HCT116 (cell line): ENCODE measurements around the gene RPL12. TPM values are rescaled to one million over a fixed set of nuclear protein-coding genes. Genes with fewer than 3 reads are reported as not detected.

Source experiments
- ATAC-seq: fragments of 200-7000 bp; cut with Tn5 transposase; 2 replicates; pipeline ENCODE4 v1.9.1; 2020; ENCODE audit warnings: mild to moderate bottlenecking, moderate library complexity
- BruUV-seq: library from RNA; stranded (reverse); fragments of 400-500 nt; replicated peaks from 2 replicates; lab custom pipeline; 2021; lab: Mats Ljungman, UMichigan
- CTCF ChIA-PET: fragments of 300-600 bp; sonication (Branson Sonifier 250); formaldehyde crosslinking; loops from one replicate; lab custom pipeline; 2021; ENCODE audit warnings: antibody characterized with exemption; lab: Charles Lee
- POLR2A ChIA-PET: fragments of 300-600, 350-600 bp; sonication (Branson Sonifier 250); formaldehyde crosslinking; loops from one replicate; lab custom pipeline; 2021; ENCODE audit warnings: antibody characterized with exemption; lab: Charles Lee
- RAD21 ChIA-PET, 2 experiments: fragments of 300-600 bp; sonication (Branson Sonifier 250); formaldehyde crosslinking; loops; one replicate each; lab custom pipeline; 2023; ENCODE audit warnings: low total read pairs in 2 of 2; ENCODE audit not compliant: uncharacterized antibody in 2 of 2, unreplicated experiment in 2 of 2, low non-redundant PET in 1 of 2; lab: Charles Lee
- DNase-seq: peaks from one replicate; pipeline ENCODE4 v3.0.0-alpha.2; 2010; ENCODE audit warnings: low read depth, low spot score
- H2AFZ ChIP-seq: fragments of 200-600 bp; shearing (Covaris generic), sonication (generic); 2 replicates; pipeline ENCODE4 v1.6.1; 2017; ENCODE audit warnings: low read depth, mixed run types, mixed read lengths, antibody characterized with exemption, low read length; ENCODE audit not compliant: poor library complexity, severe bottlenecking
- H3K27ac ChIP-seq: 2 replicates; pipeline ENCODE4 v1.5.1; 2012; ENCODE audit warnings: low read depth, low read length
- H3K27me3 ChIP-seq: fragments of 200-600 bp; sonication (generic); 2 replicates; pipeline ENCODE4 v1.6.1; 2016; ENCODE audit warnings: mixed run types, low read length, mixed read lengths; ENCODE audit not compliant: insufficient read depth
- H3K36me3 ChIP-seq, 2 experiments: fragments of 200-500 bp in 1 of 2; fragments of 200-600 bp in 1 of 2; sonication (Bioruptor generic) in 1 of 2; sonication (generic) in 1 of 2; 2 replicates each; pipeline versions ENCODE4 v1.5.1 to v1.6.1; 2014 to 2016; ENCODE audit warnings: low read length in 2 of 2, inconsistent platforms in 1 of 2, mixed read lengths in 1 of 2, mixed run types in 1 of 2; ENCODE audit not compliant: insufficient read depth in 2 of 2, control insufficient read depth in 1 of 2
- H3K4me1 ChIP-seq, 2 experiments: fragments of 200-600 bp in 1 of 2; sonication (generic) in 1 of 2; 2 replicates each; pipeline versions ENCODE4 v1.5.1 to v1.6.1; 2012 to 2017; ENCODE audit warnings: low read length in 2 of 2, inconsistent platforms in 1 of 2, mild to moderate bottlenecking in 1 of 2, mixed read lengths in 1 of 2, mixed run types in 1 of 2, moderate library complexity in 1 of 2; ENCODE audit not compliant: insufficient read depth in 2 of 2, control insufficient read depth in 1 of 2
- H3K4me2 ChIP-seq: fragments of 200-600 bp; sonication (generic); 2 replicates; pipeline ENCODE4 v1.6.1; 2017; ENCODE audit warnings: mixed run types, low read length, mixed read lengths
- H3K4me3 ChIP-seq, 2 experiments: fragments of 200-600 bp in 1 of 2; sonication (generic) in 1 of 2; replicated peaks in 1 of 2; 2 replicates each; pipeline ENCODE4 v1.5.1; 2011 to 2016; ENCODE audit warnings: low read length in 2 of 2, control low read depth in 1 of 2, low read depth in 1 of 2, mild to moderate bottlenecking in 1 of 2, mixed read lengths in 1 of 2, mixed run types in 1 of 2
- H3K79me2 ChIP-seq: fragments of 200-600 bp; sonication (generic); 2 replicates; pipeline ENCODE4 v1.6.1; 2017; ENCODE audit warnings: mild to moderate bottlenecking, mixed run types, low read length, moderate library complexity, mixed read lengths; ENCODE audit not compliant: insufficient read depth
- H3K9ac ChIP-seq: fragments of 200-600 bp; sonication (generic); 2 replicates; pipeline ENCODE4 v1.6.1; 2016; ENCODE audit warnings: low read length, mixed read lengths
- H3K9me2 ChIP-seq: fragments of 200-600 bp; sonication (generic), shearing (Covaris generic); 2 replicates; pipeline ENCODE4 v1.6.1; 2017; ENCODE audit warnings: mixed run types, mild to moderate bottlenecking, moderate library complexity; ENCODE audit not compliant: insufficient read depth
- H3K9me3 ChIP-seq, 2 experiments: fragments of 200-500 bp in 1 of 2; fragments of 200-600 bp in 1 of 2; sonication (Bioruptor generic) in 1 of 2; sonication (generic) in 1 of 2; 2 replicates each; pipeline ENCODE4 v1.6.1; 2014 to 2017; ENCODE audit warnings: low read length in 2 of 2, mixed read lengths in 2 of 2, inconsistent platforms in 1 of 2, low read depth in 1 of 2, mild to moderate bottlenecking in 1 of 2, mixed run types in 1 of 2, moderate library complexity in 1 of 2; ENCODE audit not compliant: control insufficient read depth in 1 of 2, insufficient read depth in 1 of 2
- H4K20me1 ChIP-seq: fragments of 200-600 bp; sonication (generic), shearing (Covaris generic); 2 replicates; pipeline ENCODE4 v1.6.1; 2017; ENCODE audit warnings: mixed run types, mild to moderate bottlenecking, moderate library complexity; ENCODE audit not compliant: insufficient read depth
- ATF3 ChIP-seq: IDR thresholded peaks from 2 replicates; pipeline ENCODE4 v1.6.1; 2012
- CBX3 ChIP-seq: IDR thresholded peaks from 2 replicates; pipeline ENCODE4 v1.6.1; 2012; ENCODE audit warnings: low read depth
- CEBPB ChIP-seq: IDR thresholded peaks from 2 replicates; pipeline ENCODE4 v1.6.1; 2012; ENCODE audit warnings: low read depth
- CTCF ChIP-seq, 3 experiments: fragments of 200-600 bp in 1 of 3; sonication (generic) in 1 of 3; IDR thresholded peaks in 2 of 3; conservative IDR thresholded peaks in 1 of 3; 2 replicates each; pipeline ENCODE4 v1.5.1; 2012 to 2017; ENCODE audit warnings: low read depth in 2 of 3, low read length in 2 of 3, antibody characterized with exemption in 1 of 3, borderline replicate concordance in 1 of 3, control low read depth in 1 of 3, mild to moderate bottlenecking in 1 of 3, mixed read lengths in 1 of 3, mixed run types in 1 of 3, moderate library complexity in 1 of 3; ENCODE audit not compliant: insufficient read depth in 1 of 3
- EGR1 ChIP-seq: IDR thresholded peaks from 2 replicates; pipeline ENCODE4 v1.6.1; 2012; ENCODE audit warnings: low read depth
- ELF1 ChIP-seq: IDR thresholded peaks from 2 replicates; pipeline ENCODE4 v1.6.1; 2012; ENCODE audit warnings: low read depth, borderline replicate concordance
- EZH2 ChIP-seq: fragments of 200-600 bp; sonication (generic); IDR thresholded peaks from 2 replicates; pipeline ENCODE4 v1.6.1; 2017; ENCODE audit warnings: antibody characterized with exemption, mixed run types
- EZH2phosphoT487 ChIP-seq: fragments of 200-600 bp; IDR thresholded peaks from 2 replicates; pipeline ENCODE4 v1.6.1; 2018; ENCODE audit warnings: antibody characterized with exemption, borderline replicate concordance
- JUND ChIP-seq: IDR thresholded peaks from 2 replicates; pipeline ENCODE4 v1.6.1; 2012
- MAX ChIP-seq: IDR thresholded peaks from 2 replicates; pipeline ENCODE4 v1.6.1; 2012
- POLR2AphosphoS5 ChIP-seq: IDR thresholded peaks from 2 replicates; pipeline ENCODE4 v1.6.1; 2011; ENCODE audit warnings: mild to moderate bottlenecking, low read depth, low read length, moderate library complexity
- RAD21 ChIP-seq: IDR thresholded peaks from 2 replicates; pipeline ENCODE4 v1.6.1; 2012; ENCODE audit warnings: low read depth, mild to moderate bottlenecking
- REST ChIP-seq: IDR thresholded peaks from 2 replicates; pipeline ENCODE4 v1.6.1; 2012; ENCODE audit warnings: low read depth
- SP1 ChIP-seq: IDR thresholded peaks from 2 replicates; pipeline ENCODE4 v1.6.1; 2012; ENCODE audit warnings: low read depth
- SRF ChIP-seq: IDR thresholded peaks from 2 replicates; pipeline ENCODE4 v1.6.1; 2012; ENCODE audit warnings: low read depth
- TCF7L2 ChIP-seq: IDR thresholded peaks from 2 replicates; pipeline ENCODE4 v1.7.0; 2011; ENCODE audit warnings: borderline replicate concordance, inconsistent platforms; ENCODE audit not compliant: insufficient read depth, insufficient read length; ENCODE audit errors: extremely low read depth
- ZFX ChIP-seq: fragments of 450-650 bp; IDR thresholded peaks from 2 replicates; pipeline ENCODE4 v1.6.1; 2017
- ZNF274 ChIP-seq: fragments of 200-500 bp; sonication (Bioruptor generic); IDR thresholded peaks from 2 replicates; pipeline ENCODE4 v1.6.1; 2014; ENCODE audit warnings: mild to moderate bottlenecking, low read depth, low read length, inconsistent platforms
- intact Hi-C: fragments of 100-400 bp; cut with micrococcal nuclease; formaldehyde crosslinking; loops from 2 replicates; pipeline ENCODE4 v1.10.0; 2022
- total RNA-seq: library from RNA; stranded (reverse); gene quantifications from one replicate; pipeline ENCODE4 v1.2.1, GENCODE V29; 2021; ENCODE audit not compliant: unreplicated experiment

RPL12 gene
- total RNA-seq, 1 experiment from 2014 or later = 2,679 TPM

GRCh38 chr9:127423934-127424675, 27.1 kb downstream of the RPL12 start, which contains the start of gene ZNF79 (continued):
- peak; percentile 90 for TF ChIP-seq SRF
- no peak for TF ChIP-seq TCF7L2
- no peak for TF ChIP-seq CBX3
- TF ChIP-seq MAX = peak; percentile 77

- H3K4me3 ChIP-seq = peak overlapping the region; percentile 98 to 99
- peak overlapping the region; percentile 92 for H3K27ac ChIP-seq
- no peaks in the 10 kb centered on the region for H3K9me2 ChIP-seq
- no peaks in the 10 kb centered on the region for H4K20me1 ChIP-seq
- no peak for TF ChIP-seq POLR2AphosphoS5
- TF ChIP-seq EZH2phosphoT487 = no peak
- no peak for TF ChIP-seq ZFX
- TF ChIP-seq CTCF (IDR thresholded peaks at IDR 0.05 in 2 of 3, conservative IDR thresholded peaks at IDR 0.05 in 1 of 3; ENCODE audit: borderline replicate concordance in 1 of 3, insufficient read depth in 1 of 3, low read depth in 2 of 3, low read length in 2 of 3) = no peak
- TF ChIP-seq EGR1 = no peak
- no peak for TF ChIP-seq ELF1
- no peak for TF ChIP-seq ZNF274
- TF ChIP-seq SP1 = no peak
- no peak for TF ChIP-seq CEBPB
- TF ChIP-seq SRF = no peak
- TF ChIP-seq REST = no peak
- no peak for TF ChIP-seq RAD21
- TF ChIP-seq ATF3 = no peak
- TF ChIP-seq JUND = no peak
- TF ChIP-seq EZH2 = no peak
- no peak for TF ChIP-seq MAX
- intact Hi-C loops = no loop called here
- H3K9me3 ChIP-seq = no peaks in the 10 kb centered on the region
- peak overlapping the region; percentile 97 for H3K4me2 ChIP-seq
- H2AFZ ChIP-seq = peak overlapping the region; percentile 63
- peaks cover 3 to 34% of the 10 kb centered on the region in 2 experiments; a peak in 3 of 4 replicates for H3K4me1 ChIP-seq
- ChIA-PET POLR2A (interaction anchor here (1.0 to 2.0 kb wide), 5 partner anchors 8 to 27 kb away, joined by 3 to 9 read pairs (median 5); partner anchors contain the start of gene SLC2A8), RAD21 (no interaction called here), CTCF (interaction anchor here (1.0 to 1.6 kb wide), 3 partner anchors 11 to 483 kb away, joined by 3 to 4 read pairs (median 3); partner anchors contain the start of gene SLC2A8)
- H3K36me3 ChIP-seq = no peaks in the 10 kb centered on the region; a peak in 1 of 4 replicates
- peaks cover 46% of the 10 kb centered on the region for H3K79me2 ChIP-seq
- DNase-seq = no peak
- H3K27me3 ChIP-seq = no peaks in the 10 kb centered on the region
- H3K9ac ChIP-seq = peak overlapping the region; percentile 86
- BruUV-seq = TSS peak; percentile 83
- no peak for ATAC-seq
Measured at GRCh38 chr9:127423476-127423933, 27.7 kb downstream of the RPL12 start.
